Neural cell (in vitro differentiated cells): Measurements from ENCODE around the gene CETP. TPM values are rescaled to one million over a fixed set of nuclear protein-coding genes. Genes with fewer than 3 reads are reported as not detected.

ENCODE experiments used
- H2AFZ ChIP-seq: fragments of 200-600, 300-800 bp; sonication (generic), shearing (Covaris generic); 2 replicates; pipeline ENCODE4 v1.6.0; 2014; ENCODE audit warnings: low read depth, mild to moderate bottlenecking, antibody characterized with exemption, low read length, moderate library complexity
- H3F3A ChIP-seq: fragments of 200-600 bp; shearing (Covaris generic); 2 replicates; pipeline ENCODE4 v1.6.1; 2016; ENCODE audit warnings: mild to moderate bottlenecking, moderate library complexity, mixed read lengths, antibody characterized with exemption, low read length; ENCODE audit not compliant: insufficient read depth, poor library complexity, severe bottlenecking
- H3K27ac ChIP-seq: fragments of 200-600, 300-800 bp; sonication (generic), shearing (Covaris generic); 2 replicates; pipeline ENCODE4 v1.5.1; 2014; ENCODE audit warnings: mild to moderate bottlenecking, low read length, moderate library complexity
- H3K27me3 ChIP-seq: fragments of 300-800, 200-600 bp; sonication (generic), shearing (Covaris generic); 2 replicates; pipeline ENCODE4 v1.6.0; 2014; ENCODE audit warnings: mild to moderate bottlenecking, low read depth, low read length, moderate library complexity; ENCODE audit not compliant: insufficient read depth
- H3K36me3 ChIP-seq: fragments of 300-800, 200-600 bp; sonication (generic), shearing (Covaris generic); 2 replicates; pipeline ENCODE4 v1.5.1; 2014; ENCODE audit warnings: mild to moderate bottlenecking, antibody characterized with exemption, low read length, moderate library complexity; ENCODE audit not compliant: insufficient read depth
- H3K4me2 ChIP-seq: fragments of 300-800, 200-600 bp; sonication (generic), shearing (Covaris generic); 2 replicates; pipeline ENCODE4 v1.6.0; 2014; ENCODE audit warnings: mild to moderate bottlenecking, low read length
- H3K4me3 ChIP-seq: fragments of 300-800, 200-600 bp; sonication (generic), shearing (Covaris generic); 2 replicates; pipeline ENCODE4 v1.5.1; 2014; ENCODE audit warnings: mild to moderate bottlenecking, low read length, moderate library complexity
- H3K79me2 ChIP-seq: fragments of 200-600 bp; shearing (Covaris generic); replicated peaks from 2 replicates; pipeline ENCODE4 v1.6.0; 2014; ENCODE audit warnings: mild to moderate bottlenecking, low read length, moderate library complexity; ENCODE audit not compliant: insufficient read depth
- H3K9ac ChIP-seq: fragments of 300-800, 200-600 bp; sonication (generic), shearing (Covaris generic); 2 replicates; pipeline ENCODE4 v1.6.1; 2016; ENCODE audit warnings: mild to moderate bottlenecking, low read length, mixed read lengths
- H3K9me2 ChIP-seq: fragments of 200-600 bp; shearing (Covaris generic); 2 replicates; pipeline ENCODE4 v1.6.1; 2016; ENCODE audit warnings: mild to moderate bottlenecking, low read length, mixed read lengths; ENCODE audit not compliant: insufficient read depth
- H3K9me3 ChIP-seq: fragments of 200-600, 300-800 bp; sonication (generic), shearing (Covaris generic); 2 replicates; pipeline ENCODE4 v1.6.1; 2016; ENCODE audit warnings: mild to moderate bottlenecking, mixed run types, low read length, moderate library complexity, mixed read lengths
- H4K20me1 ChIP-seq: fragments of 200-600 bp; shearing (Covaris generic); 2 replicates; pipeline ENCODE4 v1.6.1; 2016; ENCODE audit warnings: mild to moderate bottlenecking, mixed run types; ENCODE audit not compliant: insufficient read depth
- EP300 ChIP-seq: fragments of 450-650 bp; conservative IDR thresholded peaks from 2 replicates; pipeline ENCODE4 v1.6.1; 2014; ENCODE audit warnings: antibody characterized with exemption, mild to moderate bottlenecking, moderate library complexity; ENCODE audit not compliant: poor library complexity, severe bottlenecking
- EZH2 ChIP-seq: fragments of 200-600, 300-800 bp; shearing (Covaris generic), sonication (generic); IDR thresholded peaks from 2 replicates; pipeline ENCODE4 v1.6.1; 2014; ENCODE audit warnings: antibody characterized with exemption, low read length, borderline replicate concordance, mild to moderate bottlenecking; ENCODE audit not compliant: insufficient read depth, poor library complexity, severe bottlenecking
- MXI1 ChIP-seq: fragments of 450-650 bp; conservative IDR thresholded peaks from 2 replicates; pipeline ENCODE4 v1.6.1; 2014; ENCODE audit warnings: antibody characterized with exemption, mild to moderate bottlenecking; ENCODE audit not compliant: poor library complexity, severe bottlenecking
- POLR2AphosphoS5 ChIP-seq: IDR thresholded peaks from 2 replicates; pipeline ENCODE4 v1.6.1; 2012
- RAD21 ChIP-seq: fragments of 450-650 bp; conservative IDR thresholded peaks from 2 replicates; pipeline ENCODE4 v1.6.1; 2014; ENCODE audit warnings: antibody characterized with exemption, mild to moderate bottlenecking, moderate library complexity
- SMC3 ChIP-seq: fragments of 450-650 bp; conservative IDR thresholded peaks from 2 replicates; pipeline ENCODE4 v1.6.1; 2014; ENCODE audit warnings: antibody characterized with exemption, mild to moderate bottlenecking, moderate library complexity; ENCODE audit not compliant: poor library complexity
- TAF1 ChIP-seq: IDR thresholded peaks from 2 replicates; pipeline ENCODE4 v1.6.1; 2012; ENCODE audit warnings: low read depth
- polyA plus RNA-seq: library from polyadenylated mRNA; depleted of rRNA; stranded (reverse); fragments of >200 nt; gene quantifications from 2 replicates; pipeline ENCODE4 v1.2.3, GENCODE V29; 2014
- TF ChIP-seq, protein P1 (sequence below): IDR thresholded peaks from 2 replicates; pipeline ENCODE4 v1.6.1; 2012; ENCODE audit warnings: borderline replicate concordance
- TF ChIP-seq, protein P2 (sequence below): fragments of 450-650 bp; IDR thresholded peaks from 2 replicates; pipeline ENCODE4 v1.5.1; 2014; ENCODE audit warnings: antibody characterized with exemption, mild to moderate bottlenecking, moderate library complexity; ENCODE audit not compliant: poor library complexity, severe bottlenecking

Gene CETP
- polyA plus RNA-seq, 1 donor from 2014 or later, result not detected

DNA sequence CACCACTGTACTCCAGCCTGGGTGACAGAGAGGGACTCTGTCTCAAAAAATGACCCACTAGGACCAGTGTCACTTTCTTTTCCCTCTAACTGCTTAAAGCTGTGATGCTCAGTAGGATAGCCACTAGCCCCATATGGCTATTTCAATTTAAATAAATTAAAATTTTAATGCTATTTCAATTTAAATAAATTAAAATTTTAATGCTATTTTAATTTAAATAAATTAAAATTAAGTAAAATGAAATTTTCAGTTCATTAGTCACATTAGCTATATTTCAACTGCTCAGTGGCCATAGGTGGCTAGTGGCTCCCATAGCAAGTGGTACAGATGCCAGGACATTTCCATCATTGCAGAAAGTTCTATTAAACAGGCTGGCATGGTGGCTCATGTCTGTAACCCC, 70.6 kb downstream of the CETP start:
- H4K20me1 ChIP-seq, result no peaks in the 10 kb centered on the region
- no peaks in the 10 kb centered on the region for H3F3A ChIP-seq
- no peak overlapping the region for H3K9ac ChIP-seq
- no peaks in the 10 kb centered on the region for H3K79me2 ChIP-seq
- no peak overlapping the region for H3K27ac ChIP-seq
- TF ChIP-seq MXI1 (no peak), POLR2AphosphoS5 (no peak), EP300 (no peak), TAF1 (no peak), EZH2 (no peak), RAD21 (no peak), SMC3 (no peak)
- TF ChIP-seq, protein P1, sequence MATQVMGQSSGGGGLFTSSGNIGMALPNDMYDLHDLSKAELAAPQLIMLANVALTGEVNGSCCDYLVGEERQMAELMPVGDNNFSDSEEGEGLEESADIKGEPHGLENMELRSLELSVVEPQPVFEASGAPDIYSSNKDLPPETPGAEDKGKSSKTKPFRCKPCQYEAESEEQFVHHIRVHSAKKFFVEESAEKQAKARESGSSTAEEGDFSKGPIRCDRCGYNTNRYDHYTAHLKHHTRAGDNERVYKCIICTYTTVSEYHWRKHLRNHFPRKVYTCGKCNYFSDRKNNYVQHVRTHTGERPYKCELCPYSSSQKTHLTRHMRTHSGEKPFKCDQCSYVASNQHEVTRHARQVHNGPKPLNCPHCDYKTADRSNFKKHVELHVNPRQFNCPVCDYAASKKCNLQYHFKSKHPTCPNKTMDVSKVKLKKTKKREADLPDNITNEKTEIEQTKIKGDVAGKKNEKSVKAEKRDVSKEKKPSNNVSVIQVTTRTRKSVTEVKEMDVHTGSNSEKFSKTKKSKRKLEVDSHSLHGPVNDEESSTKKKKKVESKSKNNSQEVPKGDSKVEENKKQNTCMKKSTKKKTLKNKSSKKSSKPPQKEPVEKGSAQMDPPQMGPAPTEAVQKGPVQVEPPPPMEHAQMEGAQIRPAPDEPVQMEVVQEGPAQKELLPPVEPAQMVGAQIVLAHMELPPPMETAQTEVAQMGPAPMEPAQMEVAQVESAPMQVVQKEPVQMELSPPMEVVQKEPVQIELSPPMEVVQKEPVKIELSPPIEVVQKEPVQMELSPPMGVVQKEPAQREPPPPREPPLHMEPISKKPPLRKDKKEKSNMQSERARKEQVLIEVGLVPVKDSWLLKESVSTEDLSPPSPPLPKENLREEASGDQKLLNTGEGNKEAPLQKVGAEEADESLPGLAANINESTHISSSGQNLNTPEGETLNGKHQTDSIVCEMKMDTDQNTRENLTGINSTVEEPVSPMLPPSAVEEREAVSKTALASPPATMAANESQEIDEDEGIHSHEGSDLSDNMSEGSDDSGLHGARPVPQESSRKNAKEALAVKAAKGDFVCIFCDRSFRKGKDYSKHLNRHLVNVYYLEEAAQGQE, result no peak
- TF ChIP-seq, protein P2, sequence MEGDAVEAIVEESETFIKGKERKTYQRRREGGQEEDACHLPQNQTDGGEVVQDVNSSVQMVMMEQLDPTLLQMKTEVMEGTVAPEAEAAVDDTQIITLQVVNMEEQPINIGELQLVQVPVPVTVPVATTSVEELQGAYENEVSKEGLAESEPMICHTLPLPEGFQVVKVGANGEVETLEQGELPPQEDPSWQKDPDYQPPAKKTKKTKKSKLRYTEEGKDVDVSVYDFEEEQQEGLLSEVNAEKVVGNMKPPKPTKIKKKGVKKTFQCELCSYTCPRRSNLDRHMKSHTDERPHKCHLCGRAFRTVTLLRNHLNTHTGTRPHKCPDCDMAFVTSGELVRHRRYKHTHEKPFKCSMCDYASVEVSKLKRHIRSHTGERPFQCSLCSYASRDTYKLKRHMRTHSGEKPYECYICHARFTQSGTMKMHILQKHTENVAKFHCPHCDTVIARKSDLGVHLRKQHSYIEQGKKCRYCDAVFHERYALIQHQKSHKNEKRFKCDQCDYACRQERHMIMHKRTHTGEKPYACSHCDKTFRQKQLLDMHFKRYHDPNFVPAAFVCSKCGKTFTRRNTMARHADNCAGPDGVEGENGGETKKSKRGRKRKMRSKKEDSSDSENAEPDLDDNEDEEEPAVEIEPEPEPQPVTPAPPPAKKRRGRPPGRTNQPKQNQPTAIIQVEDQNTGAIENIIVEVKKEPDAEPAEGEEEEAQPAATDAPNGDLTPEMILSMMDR, result no peak
- H3K4me3 ChIP-seq, result no peak overlapping the region
- H2AFZ ChIP-seq, result no peak overlapping the region
- no peak overlapping the region for H3K4me2 ChIP-seq
- no peaks in the 10 kb centered on the region for H3K36me3 ChIP-seq
- H3K9me3 ChIP-seq, result no peaks in the 10 kb centered on the region
- H3K27me3 ChIP-seq, result no peaks in the 10 kb centered on the region
- H3K9me2 ChIP-seq, result no peaks in the 10 kb centered on the region

DNA sequence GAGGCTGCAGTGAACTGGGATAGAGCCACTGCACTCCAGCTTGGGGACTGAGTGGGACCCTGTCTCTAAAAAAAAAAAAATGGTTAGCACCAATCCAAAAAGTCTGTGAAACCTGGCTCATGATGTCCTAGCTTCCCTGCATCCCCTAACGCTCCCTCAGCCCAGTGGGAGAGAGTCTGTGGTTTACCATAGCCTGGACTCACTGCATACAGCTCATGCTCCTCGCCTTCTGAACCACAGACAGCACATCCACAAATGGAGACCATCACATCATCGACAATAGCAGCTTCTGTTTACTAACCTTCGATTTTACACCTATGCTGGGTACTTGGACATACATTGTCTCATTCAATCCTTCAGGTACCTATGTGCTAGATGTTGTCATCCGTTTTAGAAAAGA, 71.2 kb downstream of the CETP start:
- no peaks in the 10 kb centered on the region for H3F3A ChIP-seq
- no peaks in the 10 kb centered on the region for H3K9me3 ChIP-seq
- no peaks in the 10 kb centered on the region for H3K79me2 ChIP-seq
- no peak overlapping the region for H3K4me3 ChIP-seq
- no peak overlapping the region for H3K9ac ChIP-seq
- H3K36me3 ChIP-seq, result no peaks in the 10 kb centered on the region
- H3K27me3 ChIP-seq, result no peaks in the 10 kb centered on the region
- no peaks in the 10 kb centered on the region for H3K9me2 ChIP-seq
- no peak overlapping the region for H3K27ac ChIP-seq
- no peaks in the 10 kb centered on the region for H4K20me1 ChIP-seq
- no peak overlapping the region for H2AFZ ChIP-seq
- no peak overlapping the region for H3K4me2 ChIP-seq
- TF ChIP-seq TAF1, result no peak
- no peak for TF ChIP-seq MXI1
- TF ChIP-seq EZH2, result no peak
- no peak for TF ChIP-seq RAD21
- no peak for TF ChIP-seq EP300
- TF ChIP-seq, protein P2, result no peak
- TF ChIP-seq, protein P1, result no peak
- no peak for TF ChIP-seq SMC3
- TF ChIP-seq POLR2AphosphoS5, result no peak
